ENCODE measurements around the gene CHD1L.

DNA sequence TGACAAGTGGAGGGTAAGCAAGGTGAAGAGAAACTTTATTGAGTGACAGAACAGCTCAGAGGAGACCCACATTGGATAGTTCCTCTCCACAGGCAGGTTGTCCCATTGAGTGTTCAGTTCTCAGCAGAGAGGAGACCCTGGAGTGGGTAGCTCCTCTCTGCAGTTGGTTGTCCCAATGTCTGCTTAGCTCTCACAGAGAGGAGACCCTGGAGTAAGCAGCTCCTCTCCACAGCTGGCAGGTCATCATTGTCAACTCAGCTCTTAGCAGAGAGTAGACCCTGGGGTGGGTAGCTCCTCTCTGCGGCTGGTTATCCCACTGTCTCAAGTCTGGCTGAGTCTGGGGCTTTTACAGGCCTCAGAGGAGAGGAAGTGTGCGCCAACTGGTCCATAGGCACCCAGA lies 6.0 kb upstream of the CHD1L start:
- TF ChIP-seq EZH2 (IDR thresholded peaks at IDR 0.05; ENCODE audit: insufficient read depth, poor library complexity, severe bottlenecking) = no peak
- no peak for TF ChIP-seq EZH2phosphoT487 (IDR thresholded peaks at IDR 0.05; ENCODE audit: insufficient read depth, low read depth)
